Vagina (tissue), 2 donors: ENCODE results near the gene HTR3A.

Experiments used
- POLR2A ChIP-seq, 2 donors: fragments of 450-650 bp; IDR thresholded peaks; one replicate each; pipeline ENCODE4 v1.6.1; 2017; ENCODE audit warnings: antibody characterized with exemption in 2 of 2, mild to moderate bottlenecking in 2 of 2, moderate library complexity in 2 of 2
- POLR2AphosphoS5 ChIP-seq, 2 donors: sonication (generic); formaldehyde crosslinking; IDR thresholded peaks; one replicate each; pipeline ENCODE4 v1.9.0; 2017; ENCODE audit warnings: antibody characterized with exemption in 2 of 2, mild to moderate bottlenecking in 2 of 2, low read depth in 1 of 2; ENCODE audit not compliant: insufficient read depth in 1 of 2
- TF ChIP-seq, protein P1 (sequence below), 3 experiments: fragments of 450-650 bp in 2 of 3; fragments of 200-600 bp in 1 of 3; sonication (generic) in 1 of 3; IDR thresholded peaks; one replicate each; pipeline ENCODE4 v1.5.1; 2017 to 2019; ENCODE audit warnings: antibody characterized with exemption in 3 of 3, mild to moderate bottlenecking in 2 of 3, moderate library complexity in 2 of 3

DNA sequence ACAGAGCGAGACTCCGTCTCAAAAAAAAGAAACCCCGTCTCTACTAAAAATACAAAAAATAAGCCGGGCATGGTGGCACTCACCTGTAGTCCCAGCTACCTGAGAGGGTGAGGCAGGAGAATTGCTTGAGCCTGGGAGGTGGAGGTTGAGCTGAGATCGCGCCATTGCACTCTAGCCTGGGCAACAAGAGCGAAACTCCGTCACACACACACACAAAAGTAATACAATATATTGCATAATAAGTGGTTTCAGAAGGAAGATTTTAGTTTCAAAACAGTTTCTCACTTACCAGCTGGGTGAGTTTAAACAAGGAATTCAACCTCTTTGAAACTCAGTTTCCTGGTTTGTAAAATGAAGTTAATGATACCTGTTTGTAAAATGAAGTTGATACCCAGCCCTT is 32.7 kb upstream of the HTR3A start:
- TF ChIP-seq POLR2A (IDR thresholded peaks at IDR 0.05) (no peak), POLR2AphosphoS5 (IDR thresholded peaks at IDR 0.05; ENCODE audit: insufficient read depth in 1 of 2, low read depth in 1 of 2) (no peak)
- TF ChIP-seq, protein P1, sequence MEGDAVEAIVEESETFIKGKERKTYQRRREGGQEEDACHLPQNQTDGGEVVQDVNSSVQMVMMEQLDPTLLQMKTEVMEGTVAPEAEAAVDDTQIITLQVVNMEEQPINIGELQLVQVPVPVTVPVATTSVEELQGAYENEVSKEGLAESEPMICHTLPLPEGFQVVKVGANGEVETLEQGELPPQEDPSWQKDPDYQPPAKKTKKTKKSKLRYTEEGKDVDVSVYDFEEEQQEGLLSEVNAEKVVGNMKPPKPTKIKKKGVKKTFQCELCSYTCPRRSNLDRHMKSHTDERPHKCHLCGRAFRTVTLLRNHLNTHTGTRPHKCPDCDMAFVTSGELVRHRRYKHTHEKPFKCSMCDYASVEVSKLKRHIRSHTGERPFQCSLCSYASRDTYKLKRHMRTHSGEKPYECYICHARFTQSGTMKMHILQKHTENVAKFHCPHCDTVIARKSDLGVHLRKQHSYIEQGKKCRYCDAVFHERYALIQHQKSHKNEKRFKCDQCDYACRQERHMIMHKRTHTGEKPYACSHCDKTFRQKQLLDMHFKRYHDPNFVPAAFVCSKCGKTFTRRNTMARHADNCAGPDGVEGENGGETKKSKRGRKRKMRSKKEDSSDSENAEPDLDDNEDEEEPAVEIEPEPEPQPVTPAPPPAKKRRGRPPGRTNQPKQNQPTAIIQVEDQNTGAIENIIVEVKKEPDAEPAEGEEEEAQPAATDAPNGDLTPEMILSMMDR (IDR thresholded peaks at IDR 0.05), result no peak
